Measurements from ENCODE around the gene OAS1.

DNA sequence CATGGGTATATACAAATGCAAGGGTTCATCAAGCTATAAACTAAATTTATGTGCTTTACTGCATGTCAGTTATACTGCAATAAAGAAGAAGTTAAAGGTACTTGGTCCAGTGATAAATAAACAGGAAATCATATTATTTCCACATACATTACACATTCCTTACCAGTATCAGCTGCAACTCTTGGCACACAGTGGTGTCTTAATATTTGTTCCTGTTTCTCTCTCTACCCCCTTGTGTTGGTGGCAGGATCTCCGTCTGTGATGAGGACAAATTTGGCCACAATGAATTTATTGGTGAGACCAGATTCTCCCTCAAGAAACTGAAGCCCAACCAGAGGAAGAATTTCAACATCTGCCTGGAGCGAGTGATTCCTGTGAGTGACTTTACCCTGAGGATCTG is 19.2 kb upstream of the OAS1 start:
- no peak for TF ChIP-seq POLR2A (IDR thresholded peaks at IDR 0.05)
- TF ChIP-seq, protein P1, sequence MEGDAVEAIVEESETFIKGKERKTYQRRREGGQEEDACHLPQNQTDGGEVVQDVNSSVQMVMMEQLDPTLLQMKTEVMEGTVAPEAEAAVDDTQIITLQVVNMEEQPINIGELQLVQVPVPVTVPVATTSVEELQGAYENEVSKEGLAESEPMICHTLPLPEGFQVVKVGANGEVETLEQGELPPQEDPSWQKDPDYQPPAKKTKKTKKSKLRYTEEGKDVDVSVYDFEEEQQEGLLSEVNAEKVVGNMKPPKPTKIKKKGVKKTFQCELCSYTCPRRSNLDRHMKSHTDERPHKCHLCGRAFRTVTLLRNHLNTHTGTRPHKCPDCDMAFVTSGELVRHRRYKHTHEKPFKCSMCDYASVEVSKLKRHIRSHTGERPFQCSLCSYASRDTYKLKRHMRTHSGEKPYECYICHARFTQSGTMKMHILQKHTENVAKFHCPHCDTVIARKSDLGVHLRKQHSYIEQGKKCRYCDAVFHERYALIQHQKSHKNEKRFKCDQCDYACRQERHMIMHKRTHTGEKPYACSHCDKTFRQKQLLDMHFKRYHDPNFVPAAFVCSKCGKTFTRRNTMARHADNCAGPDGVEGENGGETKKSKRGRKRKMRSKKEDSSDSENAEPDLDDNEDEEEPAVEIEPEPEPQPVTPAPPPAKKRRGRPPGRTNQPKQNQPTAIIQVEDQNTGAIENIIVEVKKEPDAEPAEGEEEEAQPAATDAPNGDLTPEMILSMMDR (IDR thresholded peaks at IDR 0.05), result no peak

Data from esophagus squamous epithelium (tissue), 4 donors.